Right ventricle myocardium inferior (tissue), 1 donor: ENCODE results near the gene SELENOS. TPM values are rescaled to one million over a fixed set of nuclear protein-coding genes. Genes with fewer than 3 reads are reported as not detected.

Experiments used
- ATAC-seq: fragments of 200-7000 bp; cut with Tn5 transposase; one replicate; pipeline ENCODE4 v1.9.1; 2020; ENCODE audit warnings: mild to moderate bottlenecking, moderate library complexity
- DNase-seq: peaks from one replicate; pipeline ENCODE4 v3.0.0; 2021; ENCODE audit errors: missing footprints
- intact Hi-C: fragments of 100-400 bp; cut with DNase I; formaldehyde crosslinking; loops from one replicate; pipeline ENCODE4 v1.11.0; 2022
- total RNA-seq: library from RNA; stranded (reverse); fragmentation: NEBNext Ultra II Directional; extraction: Animal tissue kit (Norgen Biotek cat#: 25700); gene quantifications from one replicate; pipeline ENCODE4 v1.2.1, GENCODE V29; 2021
- donor health status: DM: no; HTN: yes; CAD: no; lungs with severe emphysema.

Gene SELENOS
- total RNA-seq, 1 donor from 2014 or later = 42.1 TPM

GRCh38 chr15:101313041-101313761 lies 35.9 kb upstream of the SELENOS start:
- ATAC-seq = no peak
- DNase-seq = no peak
- intact Hi-C loops = no loop called here

DNA sequence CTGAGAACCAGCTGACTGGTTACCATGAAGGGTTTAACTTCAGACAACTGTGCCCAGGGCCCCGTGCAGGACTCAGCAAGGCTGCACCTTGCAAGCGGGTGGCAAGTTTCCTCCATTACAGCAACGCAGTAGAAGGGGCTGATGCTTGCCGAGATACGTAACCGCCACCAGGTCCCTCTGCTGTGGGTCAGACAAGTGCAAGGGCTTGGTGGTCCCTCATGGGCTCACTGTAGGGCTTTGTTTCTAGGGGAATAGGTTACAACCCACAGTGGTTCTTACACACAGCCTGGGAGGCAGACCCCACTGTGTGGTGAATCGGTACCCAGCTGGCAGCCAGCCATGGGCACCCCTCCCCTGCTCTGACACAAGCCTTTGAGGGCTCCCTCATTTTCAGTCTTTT lies 33.2 kb upstream of the SELENOS start:
- DNase-seq (no peak), ATAC-seq (no peak)
- intact Hi-C loops = no loop called here

DNA sequence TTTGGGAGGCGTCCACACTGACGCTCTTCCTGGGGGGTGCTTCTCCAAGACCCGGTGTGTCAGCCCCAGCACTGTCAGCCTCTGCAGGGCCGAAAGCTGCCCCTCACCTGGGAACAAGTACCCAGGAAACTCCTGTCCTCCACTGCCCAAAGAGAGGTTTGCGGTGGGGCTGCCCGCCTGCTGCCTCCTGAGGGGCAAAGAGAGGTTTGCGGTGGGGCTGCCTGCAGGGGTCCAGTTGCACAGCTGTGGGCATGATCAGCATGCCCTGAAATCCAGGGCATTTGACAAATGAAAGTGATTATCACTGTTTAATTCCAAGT lies 32.8 kb upstream of the SELENOS start:
- no peak for DNase-seq
- ATAC-seq = no peak
- intact Hi-C loops = no loop called here

GRCh38 chr15:101309436-101310160 lies 32.3 kb upstream of the SELENOS start:
- DNase-seq (no peak), ATAC-seq (no peak)
- intact Hi-C loops = no loop called here

DNA sequence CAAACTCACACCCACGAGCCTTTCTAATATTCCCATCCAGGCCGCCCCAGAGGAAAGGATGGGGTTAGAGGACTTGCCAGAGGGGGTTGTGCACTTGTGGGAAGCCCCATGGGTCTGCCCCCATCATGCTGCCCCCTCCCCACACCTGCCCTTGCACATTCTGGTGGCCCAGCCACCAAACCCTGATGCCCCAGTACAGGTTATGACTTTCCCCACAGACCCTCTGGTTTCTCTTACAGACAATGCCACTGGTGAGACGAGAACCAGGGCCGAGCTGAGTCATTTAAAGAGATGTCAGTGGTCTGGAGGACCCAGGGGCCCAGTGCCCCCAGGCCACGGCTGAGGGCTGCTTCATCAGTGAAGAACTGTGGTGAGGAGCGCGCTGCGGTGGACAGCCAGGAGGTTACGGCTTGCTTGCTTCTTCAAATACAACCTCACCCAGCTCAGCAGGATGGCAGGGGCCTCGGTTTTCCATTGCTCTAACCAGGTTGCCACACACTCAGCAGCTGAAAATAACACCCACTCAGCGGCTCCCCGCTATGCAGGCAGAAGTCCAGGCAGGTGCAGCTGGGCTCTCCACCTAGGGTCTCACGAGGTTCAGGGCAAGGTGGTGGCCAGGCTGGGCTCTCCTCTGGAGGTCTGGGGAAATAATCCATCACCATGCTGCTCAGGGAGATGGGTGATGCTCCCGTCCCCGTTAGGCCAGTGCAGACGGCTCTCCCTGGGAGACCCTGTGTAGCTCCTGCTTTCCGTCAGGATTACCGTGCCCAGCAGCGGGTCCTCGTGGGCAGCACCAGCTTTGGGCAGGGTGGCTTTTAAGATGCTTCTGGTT lies 31.5 kb upstream of the SELENOS start:
- intact Hi-C loops = no loop called here
- DNase-seq (no peak), ATAC-seq (no peak)

DNA sequence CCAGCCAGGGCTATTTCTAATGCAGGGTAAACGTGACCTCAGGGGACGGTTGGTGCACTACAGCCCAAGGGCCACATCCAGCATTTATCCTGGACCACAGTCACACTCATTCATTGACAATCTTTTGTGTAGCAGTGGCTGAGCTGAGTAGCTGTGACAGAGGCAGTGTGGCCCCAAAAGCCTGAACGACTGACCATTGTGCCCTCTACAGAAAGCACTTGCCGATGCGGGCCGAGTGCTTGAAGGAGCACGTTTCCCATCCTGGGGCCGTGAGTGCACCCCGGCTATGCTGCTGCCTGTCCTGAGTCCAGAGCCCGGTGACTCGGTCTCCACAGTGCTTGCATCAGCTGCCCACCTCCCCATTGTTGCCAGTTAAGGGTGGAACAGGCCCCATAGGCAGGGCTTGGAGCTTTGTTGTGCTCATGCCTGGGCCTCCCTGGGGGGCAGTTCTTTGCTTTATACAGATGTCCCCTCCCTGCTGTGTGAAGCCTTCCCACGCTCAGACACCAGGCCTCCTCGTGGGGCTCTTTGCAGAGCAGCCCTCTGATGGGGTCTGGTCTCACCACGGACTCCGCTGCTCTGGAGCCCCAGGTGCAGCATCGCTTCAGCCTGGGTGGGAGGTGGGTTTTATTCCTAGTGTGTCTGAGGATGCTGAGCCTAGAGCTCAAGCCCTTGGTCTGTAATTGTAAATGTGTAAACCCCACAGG lies 30.8 kb upstream of the SELENOS start:
- no peak for DNase-seq
- no peak for ATAC-seq
- intact Hi-C loops = no loop called here

- DNase-seq (no peak), ATAC-seq (peak; percentile 14)
- intact Hi-C loops = no loop called here
Measured at GRCh38 chr15:101307048-101307896, 30.0 kb upstream of the SELENOS start.

- intact Hi-C loops = no loop called here
- no peak for ATAC-seq
- DNase-seq = no peak
Measured at GRCh38 chr15:101306341-101307047, 29.2 kb upstream of the SELENOS start.

- intact Hi-C loops = no loop called here
- ATAC-seq = no peak
- no peak for DNase-seq
Measured at GRCh38 chr15:101305820-101306255, 28.6 kb upstream of the SELENOS start.

DNA sequence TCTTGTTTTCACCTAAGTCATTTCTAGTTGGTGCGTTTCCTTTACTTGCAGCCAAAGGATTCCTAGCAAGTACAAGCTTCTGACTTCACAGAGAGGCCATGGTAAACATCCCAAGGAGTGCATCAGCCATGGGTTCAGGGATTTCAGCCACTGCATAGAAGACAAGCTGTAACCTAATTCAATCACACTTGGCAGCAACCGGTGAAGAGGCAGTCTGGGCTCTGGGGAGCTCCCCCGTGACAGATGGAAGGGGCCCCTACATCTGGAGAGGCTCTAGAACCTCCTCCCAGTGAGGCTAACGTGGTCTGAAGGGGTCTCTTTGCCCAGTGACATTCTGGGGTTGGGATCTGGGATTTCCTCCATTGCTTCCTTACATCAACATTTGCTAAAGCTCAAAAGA lies 26.1 kb upstream of the SELENOS start:
- DNase-seq (no peak), ATAC-seq (no peak)
- intact Hi-C loops = loop anchor here (5.0 kb wide), 1 partner anchor 199 kb away; no protein-coding TSS in a partner anchor

DNA sequence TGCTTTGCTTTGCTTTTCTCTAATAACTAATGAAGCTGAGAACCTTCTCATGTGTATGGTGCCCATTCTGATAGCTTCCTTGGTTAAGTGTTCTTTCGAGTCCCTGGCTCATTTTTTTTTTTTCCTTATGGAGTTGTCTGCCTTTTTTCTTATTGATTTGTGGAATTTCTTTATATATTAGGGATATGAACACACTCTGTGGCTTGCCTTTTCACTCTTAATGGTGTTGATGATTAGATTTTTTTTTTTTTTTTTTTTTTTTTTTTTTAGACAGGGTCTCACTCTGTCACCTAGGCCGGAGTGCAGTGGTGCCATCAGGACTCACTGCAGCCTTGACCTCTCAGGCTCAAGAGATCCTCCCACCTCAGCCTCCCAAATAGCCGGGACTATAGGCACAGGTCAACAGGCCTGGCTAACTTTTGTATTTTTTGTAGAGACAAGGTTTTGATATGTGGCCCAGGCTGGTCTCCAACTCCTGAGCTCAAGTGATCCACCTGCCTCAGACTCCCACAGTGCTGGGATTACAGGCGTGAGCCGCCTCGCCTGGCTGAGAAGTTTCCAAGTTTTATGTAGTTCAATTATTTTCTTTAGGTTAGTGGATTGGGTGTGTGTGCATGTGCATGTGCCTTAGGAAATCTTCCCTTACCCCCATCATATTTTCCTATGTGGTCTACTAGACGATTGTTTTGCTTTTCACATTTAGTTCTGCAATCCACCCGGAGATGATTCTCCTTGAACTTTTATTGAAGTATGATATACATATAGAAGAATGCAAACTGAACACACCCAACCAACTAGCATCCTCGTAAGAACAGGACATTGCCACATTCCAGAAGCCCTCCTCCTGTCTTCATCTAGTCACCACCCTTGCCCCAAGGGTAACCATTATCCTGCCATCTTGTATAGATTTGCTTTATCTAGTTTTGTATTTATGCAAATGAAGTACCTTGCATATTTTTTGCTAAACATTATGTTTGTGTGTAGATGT lies 19.4 kb upstream of the SELENOS start:
- no peak for DNase-seq
- intact Hi-C loops = no loop called here
- ATAC-seq = no peak

DNA sequence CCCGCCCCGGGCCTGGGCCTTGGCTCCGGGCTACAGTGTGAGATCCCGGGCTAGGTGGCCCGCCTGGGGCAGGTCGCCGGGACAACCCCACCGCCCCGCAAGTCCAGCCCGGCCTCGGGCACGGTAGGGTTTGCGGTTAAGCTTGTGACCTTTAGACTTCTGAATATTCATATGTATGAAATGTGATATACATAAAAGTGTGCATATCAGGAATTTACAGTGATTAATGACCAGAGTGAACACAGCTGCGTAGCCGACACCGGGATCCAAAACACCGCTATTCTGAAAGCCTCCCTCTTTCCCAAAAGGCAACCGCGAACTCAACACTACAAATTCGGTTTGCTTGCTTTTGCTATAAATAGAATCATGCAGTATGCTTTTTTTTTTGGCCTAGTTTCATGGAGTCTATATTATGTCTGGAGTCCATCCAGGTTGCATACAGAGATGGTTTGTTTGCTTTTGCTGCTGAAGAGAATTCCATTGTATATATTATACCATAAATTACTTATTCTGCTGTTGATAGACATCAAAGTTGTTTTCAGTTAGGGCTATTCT lies 18.4 kb upstream of the SELENOS start:
- intact Hi-C loops = loop anchor here (2.0 kb wide), 1 partner anchor 357 kb away; the partner anchor contains the start of gene TM2D3
- DNase-seq (no peak), ATAC-seq (no peak)

DNA sequence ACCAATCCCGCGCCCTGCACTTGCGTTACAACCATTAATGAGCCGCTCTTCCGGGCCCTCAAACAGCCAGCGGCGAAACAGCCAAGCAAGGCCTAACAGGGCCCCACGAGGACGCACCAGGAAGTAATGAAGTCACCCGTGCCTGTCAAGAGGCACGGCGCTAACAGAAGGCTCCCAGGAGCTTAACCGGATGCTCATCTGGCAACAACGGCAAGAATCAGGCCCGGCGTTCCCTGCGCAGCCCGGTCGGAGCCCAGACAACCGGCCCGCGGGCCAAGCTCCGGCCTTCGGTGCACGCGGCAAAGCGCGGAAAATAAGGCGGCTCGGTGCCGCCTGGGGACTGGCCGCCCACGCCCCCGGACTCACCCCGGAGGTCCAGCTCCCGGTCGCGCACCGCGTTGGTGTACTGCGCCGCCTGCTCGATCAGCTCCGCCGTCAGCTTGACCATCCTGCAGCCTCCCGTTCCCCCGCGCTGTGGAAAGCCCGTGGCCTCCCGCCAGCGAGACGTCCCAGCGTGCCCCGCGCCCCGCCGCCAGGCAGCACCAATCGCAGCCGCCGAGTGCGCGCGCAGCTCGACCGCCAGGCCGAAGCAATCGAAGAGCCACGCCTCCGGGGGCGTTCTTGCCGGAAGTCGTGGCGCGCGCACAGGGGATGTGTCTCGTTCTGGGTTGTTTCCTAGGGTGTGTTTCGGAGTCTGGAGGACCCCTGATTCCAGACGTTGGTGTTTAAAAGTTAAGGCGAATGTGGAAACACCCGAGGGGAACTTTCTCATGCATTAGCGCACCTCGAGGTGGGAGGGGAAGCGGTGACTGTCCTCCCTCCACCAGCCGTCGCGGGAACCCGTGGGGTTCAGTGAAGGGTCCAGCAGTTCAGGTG lies 17.7 kb upstream of the SELENOS start, which contains the start of gene SNRPA1:
SNRPA1 (minus strand) TSS at position 518 of the 876 bp plus-strand sequence; CDS start at position 448, 70 bp downstream.
- peak; percentile 96 for ATAC-seq
- intact Hi-C loops = loop anchor here (2.0 kb wide), 1 partner anchor 358 kb away; the partner anchor contains the start of gene TM2D3
- peak; percentile 100 for DNase-seq

DNA sequence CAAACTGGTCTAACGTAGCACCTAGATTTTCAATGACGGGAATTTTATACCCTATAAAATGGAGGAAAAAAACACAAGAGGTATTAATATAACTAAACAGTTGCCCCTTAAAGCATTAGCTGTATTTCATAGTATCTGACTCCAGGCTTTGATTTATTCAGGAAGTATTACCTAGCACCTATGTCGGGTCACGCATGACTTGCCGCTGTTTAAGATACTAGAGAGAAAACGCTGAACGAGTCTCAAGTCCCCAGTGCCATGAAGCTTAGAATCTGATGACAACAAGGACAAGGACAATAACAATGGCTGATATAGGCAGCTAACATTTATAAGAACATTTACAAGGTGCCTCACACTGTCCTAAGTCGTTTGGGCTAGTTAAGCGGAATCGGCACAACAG lies 15.8 kb upstream of the SELENOS start:
- no peak for DNase-seq
- intact Hi-C loops = no loop called here
- no peak for ATAC-seq

DNA sequence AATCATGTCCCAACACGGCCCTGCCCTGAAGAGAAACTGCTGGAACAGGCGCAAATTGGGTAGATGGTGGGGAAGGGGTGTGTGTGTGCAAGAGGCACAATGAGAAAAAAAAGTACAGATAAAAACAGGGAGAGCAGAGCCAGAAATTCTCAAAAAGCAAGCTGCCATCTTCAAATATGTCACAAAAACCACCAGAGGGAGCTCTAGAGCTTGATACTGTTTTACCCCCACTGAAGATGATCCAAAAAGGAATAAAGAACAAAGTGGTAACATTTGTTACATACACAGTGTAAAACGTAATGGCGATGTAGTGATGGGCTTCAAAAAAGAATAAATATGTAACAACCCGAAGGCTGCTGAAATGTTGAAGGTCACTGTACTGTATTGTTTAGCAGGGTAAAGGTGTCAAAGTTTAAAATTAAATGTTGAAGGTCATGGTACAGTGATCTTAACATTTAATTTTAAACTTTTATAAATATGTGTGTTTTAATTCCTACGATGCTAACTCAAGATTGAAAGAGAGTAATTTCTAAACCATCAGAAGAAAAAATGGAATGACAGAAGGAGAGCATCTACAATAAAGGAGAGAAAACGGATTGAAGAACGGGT lies 11.7 kb upstream of the SELENOS start:
- intact Hi-C loops = no loop called here
- ATAC-seq (no peak), DNase-seq (no peak)
